ENCODE results near the gene UBE3A. TPM values are rescaled to one million over a fixed set of nuclear protein-coding genes. Genes with fewer than 3 reads are reported as not detected.

UBE3A gene
- total and polyA plus RNA-seq, 10 of the 15 experiments (the other 5 are each of a cell fraction or from before 2014, with no cell fraction given), result 29.4 to 82.9 (median 58.7) TPM

GRCh38 chr15:25333049-25333448 lies 105.8 kb downstream of the UBE3A start:
- Histone ChIP-seq H4K20me1 (ENCODE audit: control insufficient read depth, insufficient read depth) (no peaks in the 10 kb centered on the region), H3K4me3 (no peak overlapping the region), H2AFZ (ENCODE audit: control insufficient read depth, low read depth, low read length) (no peak overlapping the region), H3K79me2 (ENCODE audit: control insufficient read depth, insufficient read depth, low read length) (no peaks in the 10 kb centered on the region), H3K9me3 (replicated peaks; ENCODE audit: control insufficient read depth, insufficient read depth, low read length) (no peaks in the 10 kb centered on the region; the same call in 2 of the 3 replicates), H3K4me2 (ENCODE audit: control insufficient read depth, insufficient read depth) (no peak overlapping the region), H3K27ac (ENCODE audit: control insufficient read depth, insufficient read depth) (no peak overlapping the region), H3K4me1 (ENCODE audit: control insufficient read depth, insufficient read depth, low read length) (no peaks in the 10 kb centered on the region), H3K9ac (ENCODE audit: control insufficient read depth, insufficient read depth, low read length) (no peak overlapping the region), H3K27me3 (replicated peaks in 1 of 2; ENCODE audit: control insufficient read depth in 2 of 2, insufficient read depth in 2 of 2, low read length in 1 of 2) (no peaks in the 10 kb centered on the region), H3K36me3 (ENCODE audit: control insufficient read depth in 2 of 2, insufficient read depth in 2 of 2, low read length in 1 of 2) (peaks cover 0 to 10% of the 10 kb centered on the region in 2 experiments; a peak in 1 of 4 replicates)
- ATAC-seq (no peak), DNase-seq (ENCODE audit: low read depth, low spot score) (no peak), FAIRE-seq (no peak)
- SMC1A ChIA-PET (ENCODE audit: uncharacterized antibody, unreplicated experiment), result no interaction called here
- intact Hi-C loops (cut with micrococcal nuclease; ENCODE audit: unreplicated experiment), result no loop called here
- RAD21 ChIA-PET (ENCODE audit: unreplicated experiment), result no interaction called here
- in situ Hi-C loops (cut with MboI), result loop anchor here (10.0 kb wide), 1 partner anchor 362 kb away; no protein-coding TSS in a partner anchor
- WGBS (ENCODE audit: insufficient coverage, insufficient replicate concordance, low lambda C conversion rate, missing lambda C conversion rate), result 100% methylated on average over 2 of the region's 2 CpGs
- BruUV-seq (replicated peaks), result no TSS peak
- CTCF ChIA-PET, result no interaction called here
- TF ChIP-seq ZNF24 (IDR thresholded peaks at IDR 0.05) (no peak), HDAC2 (IDR thresholded peaks at IDR 0.05) (no peak), TCF12 (IDR thresholded peaks at IDR 0.05; ENCODE audit: low read depth, low read length) (no peak), TCF7 (IDR thresholded peaks at IDR 0.05; ENCODE audit: borderline replicate concordance) (no peak), MAX (IDR thresholded peaks at IDR 0.05; ENCODE audit: low read depth, low read length) (no peak), ESRRA (IDR thresholded peaks at IDR 0.05; ENCODE audit: low read length) (no peak), NFXL1 (IDR thresholded peaks at IDR 0.05; ENCODE audit: borderline replicate concordance) (no peak), NFYA (IDR thresholded peaks at IDR 0.05; ENCODE audit: borderline replicate concordance, low read depth, low read length) (no peak), JUND (IDR thresholded peaks at IDR 0.05; ENCODE audit: low read depth, low read length) (no peak), IKZF1 (conservative IDR thresholded peaks at IDR 0.05) (no peak), NFIC (IDR thresholded peaks at IDR 0.05; ENCODE audit: low read depth, low read length) (no peak), ZNF592 (IDR thresholded peaks at IDR 0.05) (no peak), KAT2A (conservative IDR thresholded peaks at IDR 0.05; ENCODE audit: control insufficient read depth, low read depth, low read length) (no peak), STAT3 (IDR thresholded peaks at IDR 0.05; ENCODE audit: low read depth, low read length) (no peak), SMAD1 (IDR thresholded peaks at IDR 0.05; ENCODE audit: low read depth, partially characterized antibody) (no peak)
- POLR2A ChIA-PET, result no interaction called here

Measured in GM12878 (cell line).